Measurements from ENCODE around the gene YPEL4.

YPEL4 gene

GRCh38 chr11:57630171-57630570, 19.5 kb downstream of the YPEL4 start:
- no peak for DNase-seq

- DNase-seq: no peak
These were observed 22.8 kb downstream of the YPEL4 start for GRCh38 chr11:57626895-57627294.

GRCh38 chr11:57624864-57625263, 24.8 kb downstream of the YPEL4 start:
- DNase-seq: no peak

- DNase-seq: no peak
These were observed 27.4 kb downstream of the YPEL4 start for GRCh38 chr11:57622263-57622662.

- DNase-seq: no peak
These were observed 29.2 kb downstream of the YPEL4 start for GRCh38 chr11:57620467-57620866.

GRCh38 chr11:57619331-57619730, 30.4 kb downstream of the YPEL4 start:
- DNase-seq: no peak

- DNase-seq: no peak
These were observed 31.3 kb downstream of the YPEL4 start for GRCh38 chr11:57618438-57618837.

- no peak for DNase-seq
These were observed 33.1 kb downstream of the YPEL4 start for GRCh38 chr11:57616595-57616994.

GRCh38 chr11:57615308-57615707, 34.4 kb downstream of the YPEL4 start:
- DNase-seq: no peak

GRCh38 chr11:57614234-57614772, 35.4 kb downstream of the YPEL4 start:
- no peak for DNase-seq

GRCh38 chr11:57610170-57610569, 39.5 kb downstream of the YPEL4 start:
- DNase-seq: no peak

GRCh38 chr11:57605028-57605420, 44.7 kb downstream of the YPEL4 start:
- DNase-seq: no peak

- DNase-seq: no peak
These were observed 45.2 kb downstream of the YPEL4 start for GRCh38 chr11:57604296-57605027.

GRCh38 chr11:57601297-57601696, 48.4 kb downstream of the YPEL4 start:
- DNase-seq: no peak

- no peak for DNase-seq
These were observed 50.3 kb downstream of the YPEL4 start for GRCh38 chr11:57599381-57599780.

GRCh38 chr11:57598831-57599155, 50.9 kb downstream of the YPEL4 start:
- no peak for DNase-seq

- no peak for DNase-seq
These were observed 51.5 kb downstream of the YPEL4 start for GRCh38 chr11:57597916-57598830.

GRCh38 chr11:57597461-57597915, 52.2 kb downstream of the YPEL4 start, which contains the start of gene SERPING1:
Gene SERPING1, plus strand, starts transcription at chr11:57597685. Its CDS starts 586 bp downstream, at chr11:57598271.
- no peak for DNase-seq

GRCh38 chr11:57596266-57596885, 53.3 kb downstream of the YPEL4 start:
- DNase-seq: no peak

All from activated CD4-positive, alpha-beta T cell treated with anti-CD3 and anti-CD28 coated beads for 1 hour (primary cell).